NCI-H69 (cell line): ENCODE data around the gene MARCHF3.
A peak's percentile ranks its signal among the peaks of the same experiment; 100 is the strongest.
"Not testable (repeated sequence)": the region's sequence is repeated elsewhere in the genome, so short reads cannot be mapped to it uniquely, and the experiment has no call there.

Source experiments
- DNase-seq: peaks from one replicate; lab custom pipeline; 2025; lab: John Stamatoyannopoulos, UW

Gene MARCHF3

GRCh38 chr5:127012916-127013315, 17.4 kb downstream of the MARCHF3 start:
- peak; percentile 60 for DNase-seq

DNA sequence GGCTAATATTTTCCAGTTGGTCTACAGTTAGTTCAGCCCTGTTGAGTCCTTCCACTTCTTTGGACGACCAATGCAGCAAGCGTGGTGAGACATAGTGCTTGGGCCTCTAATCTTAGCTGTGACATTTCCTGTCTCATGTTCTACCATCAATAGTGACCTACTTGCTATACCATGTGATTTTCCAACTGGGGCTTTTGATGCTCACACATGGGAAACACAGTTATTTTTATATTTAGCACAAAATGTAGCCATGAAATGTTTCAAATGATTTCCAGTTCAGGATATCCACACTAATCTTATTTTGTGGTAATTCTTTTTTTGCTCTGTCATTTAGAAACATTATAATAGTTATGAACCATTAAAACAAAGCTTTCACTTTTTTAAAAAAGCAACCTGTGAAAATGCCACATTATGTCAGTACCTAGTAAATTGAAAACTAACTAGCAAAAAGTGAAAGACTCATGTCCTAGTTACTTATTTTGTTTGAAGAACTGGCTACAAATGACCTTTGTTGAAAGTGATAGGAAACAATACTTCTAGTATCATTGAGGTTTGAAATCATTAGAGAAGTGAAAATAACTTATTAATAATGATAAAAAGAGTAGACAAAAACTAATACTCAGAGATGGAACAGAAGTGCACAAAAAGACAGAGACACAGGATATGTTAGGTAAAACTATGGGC, 18.3 kb downstream of the MARCHF3 start:
- no peak for DNase-seq

DNA sequence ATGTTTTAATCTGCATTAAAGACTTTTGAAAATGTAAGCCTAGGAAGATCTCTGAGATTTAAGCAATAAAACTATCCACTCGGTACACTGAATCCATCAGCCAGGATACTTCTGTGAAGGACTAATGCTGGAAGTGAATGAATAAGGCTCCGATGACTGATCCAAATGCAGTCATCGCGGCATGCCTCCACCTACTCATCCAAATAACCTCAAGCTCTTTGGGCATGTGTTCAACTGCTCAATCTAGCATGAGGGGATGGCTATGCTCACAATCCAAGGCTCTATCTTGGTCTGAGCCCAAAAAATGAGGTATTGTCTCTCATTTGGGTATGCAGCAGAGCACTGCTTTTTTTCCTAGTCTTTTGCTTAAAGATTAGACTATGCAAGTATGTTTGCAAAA, 19.2 kb downstream of the MARCHF3 start:
- no peak for DNase-seq

DNA sequence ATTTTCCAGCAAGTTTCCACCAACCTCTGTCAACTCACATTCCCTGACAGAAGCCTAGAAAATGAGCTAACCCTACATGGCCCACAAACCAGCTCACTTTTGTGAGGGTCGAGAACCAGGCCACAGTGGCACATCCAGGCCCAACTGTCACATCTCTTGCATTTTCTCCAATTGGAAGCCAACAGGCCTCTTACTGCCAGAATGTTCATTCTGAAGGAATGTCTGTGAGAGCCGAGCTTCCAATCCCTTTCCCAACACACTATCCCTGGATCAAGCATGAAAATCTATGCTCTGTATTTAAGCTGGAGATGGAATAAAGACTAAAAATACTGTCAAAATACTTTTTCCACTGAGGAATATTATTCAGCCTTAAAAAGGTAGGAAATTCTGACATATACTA, 20.0 kb downstream of the MARCHF3 start:
- no peak for DNase-seq

DNA sequence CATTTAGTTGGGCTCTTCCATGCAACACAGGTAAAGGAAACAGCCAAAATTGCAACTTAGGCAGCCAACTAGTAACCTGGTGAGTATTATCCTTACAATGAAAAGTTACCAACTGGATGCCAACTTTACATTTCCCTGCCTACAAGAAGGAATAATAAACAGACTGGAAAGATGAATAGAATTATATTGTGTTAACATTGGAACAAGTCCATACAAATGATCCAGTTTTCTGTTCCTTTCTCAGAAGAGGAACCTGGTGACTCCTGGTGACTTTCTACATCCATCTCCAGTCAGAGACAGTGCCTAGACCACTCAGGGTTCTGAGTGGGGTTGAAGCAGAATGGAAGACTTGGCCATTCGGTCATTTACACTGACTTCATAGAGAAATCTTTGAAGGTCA, 20.6 kb downstream of the MARCHF3 start:
- no peak for DNase-seq

DNA sequence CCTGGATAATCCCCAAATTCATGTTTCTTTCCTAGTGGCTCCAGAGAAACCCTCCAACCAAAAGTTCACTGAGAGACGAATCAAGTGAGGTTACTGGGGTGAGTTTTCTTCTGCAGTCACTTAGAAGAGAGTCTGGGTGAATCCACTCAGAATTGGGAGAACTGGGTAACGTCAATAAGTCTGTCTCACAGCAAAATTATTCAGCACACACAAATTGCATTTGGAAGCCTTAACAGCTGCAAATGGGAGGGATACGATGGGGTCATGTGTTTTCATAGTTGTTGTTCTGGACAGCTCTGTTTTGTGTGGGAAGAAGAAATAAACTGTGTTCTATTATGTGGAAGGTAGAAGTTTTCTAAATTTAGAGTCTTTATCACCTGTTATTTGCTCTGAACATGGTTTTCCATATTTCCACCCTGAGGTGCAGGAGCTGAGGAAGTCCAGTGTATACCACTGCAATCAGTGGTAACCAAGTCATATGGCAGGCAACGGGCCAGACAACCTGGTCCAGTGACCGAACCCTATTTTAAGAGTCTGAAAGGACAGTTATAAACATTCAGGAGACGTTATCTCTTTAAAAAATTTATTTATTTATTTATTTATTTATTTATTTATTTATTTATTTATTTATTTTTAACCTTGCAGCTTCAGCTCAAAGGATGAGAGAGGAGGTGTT, 21.9 kb downstream of the MARCHF3 start:
- DNase-seq, result no peak

DNA sequence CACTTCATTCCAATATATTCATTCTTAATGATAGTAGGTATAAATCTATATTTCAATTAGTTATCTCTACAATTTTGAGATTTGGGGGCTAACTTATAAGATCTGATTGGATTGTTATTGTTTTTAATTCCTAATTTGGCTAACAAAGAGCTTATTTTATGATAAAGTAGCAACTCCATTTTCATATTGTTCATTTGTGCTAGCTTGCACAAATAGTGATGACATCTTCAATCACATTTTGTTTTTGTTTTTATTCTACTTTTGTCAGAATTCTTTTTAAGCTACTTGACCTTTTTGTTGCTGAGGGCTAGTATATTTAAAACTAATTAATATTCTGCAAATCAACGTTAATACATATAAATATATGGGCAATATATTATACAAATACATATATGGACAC, 22.8 kb downstream of the MARCHF3 start:
- no peak for DNase-seq

DNA sequence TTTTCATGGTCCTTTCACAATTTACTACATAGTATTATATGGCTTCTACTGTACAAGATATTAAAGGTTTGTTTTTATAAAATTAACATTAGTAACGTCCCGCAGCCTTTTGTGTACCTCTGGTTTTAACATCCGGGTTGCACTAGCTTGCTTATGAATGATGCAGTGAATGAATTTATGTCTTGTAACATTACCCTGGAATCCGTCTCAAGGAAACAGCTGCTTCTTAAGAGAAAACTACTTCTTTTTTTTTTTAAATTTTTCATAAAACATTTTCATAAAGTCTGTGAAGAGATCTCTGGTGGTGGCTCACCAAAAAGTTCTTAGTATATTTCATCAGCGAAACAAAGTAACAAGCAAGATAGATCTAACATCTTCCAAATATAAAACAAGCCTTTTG, 23.6 kb downstream of the MARCHF3 start:
- DNase-seq, result no peak

DNA sequence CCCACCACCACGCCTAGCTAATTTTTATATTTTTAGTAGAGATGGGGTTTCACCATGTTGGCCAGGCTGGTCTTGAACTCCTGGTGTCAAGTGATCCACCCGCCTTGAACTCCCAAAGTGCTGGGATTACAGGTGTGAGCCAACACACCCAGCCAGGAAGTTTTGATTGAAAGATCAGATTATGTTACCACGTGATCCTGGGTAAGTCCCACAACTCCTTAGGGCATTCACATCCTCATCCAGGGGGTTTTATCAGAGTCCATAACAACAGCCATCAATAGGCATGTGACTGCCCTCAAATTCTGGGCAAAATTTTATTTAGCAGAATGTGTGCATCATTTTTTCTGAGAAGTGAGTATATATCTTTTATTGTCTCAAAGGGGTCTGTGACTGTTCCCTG, 25.1 kb downstream of the MARCHF3 start:
- not testable (repeated sequence) for DNase-seq

DNA sequence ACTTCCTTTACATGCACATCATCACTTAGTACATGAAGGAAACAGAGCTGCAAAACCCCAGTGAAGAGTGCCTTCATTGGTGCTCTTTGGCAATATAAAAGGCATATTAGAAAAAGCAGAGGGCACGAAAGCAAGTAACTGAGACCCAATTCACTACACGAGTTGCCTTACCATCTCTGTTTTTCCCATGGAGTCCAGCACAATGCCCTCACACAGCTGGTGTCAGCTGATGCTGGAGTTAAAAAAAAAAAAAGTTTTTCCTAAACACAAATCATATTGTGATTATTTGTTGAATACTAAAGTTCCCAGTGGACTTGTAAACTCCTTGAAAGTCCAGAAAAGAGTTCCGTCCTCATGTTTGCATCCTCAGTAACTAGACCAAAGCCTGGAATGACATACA, 25.6 kb downstream of the MARCHF3 start:
- DNase-seq, result no peak

DNA sequence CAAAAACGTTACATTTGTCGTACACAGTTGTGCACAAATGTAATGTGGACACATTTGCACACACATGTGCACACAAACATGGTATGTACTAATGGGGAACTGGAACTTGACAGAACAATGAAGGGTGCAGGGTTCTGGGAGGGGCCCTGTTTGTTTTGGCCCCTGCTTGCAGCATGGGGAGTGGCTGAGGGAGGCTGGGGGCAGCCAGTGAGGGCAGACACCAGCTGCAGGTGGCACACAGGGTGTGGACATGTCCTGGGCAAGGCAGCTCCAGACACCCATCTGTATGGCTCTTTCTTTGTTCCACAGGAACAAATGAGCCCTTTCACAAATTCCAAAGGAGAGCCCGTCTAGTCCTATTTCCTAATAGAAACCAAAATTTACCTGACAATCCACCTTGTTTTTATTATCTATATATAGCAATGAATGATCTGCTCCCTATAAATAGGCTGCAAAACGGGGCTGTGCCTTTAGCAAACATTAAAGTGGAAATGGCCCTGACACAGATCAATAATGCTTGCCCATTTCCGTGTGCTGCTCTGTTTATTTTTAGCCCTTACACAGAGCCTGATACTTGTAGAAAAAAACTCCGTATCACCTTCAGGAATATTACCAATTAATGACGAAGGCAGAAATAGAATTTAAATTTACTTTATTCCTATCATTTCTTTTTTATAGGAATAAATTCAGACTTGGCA, 26.4 kb downstream of the MARCHF3 start:
- peak; percentile 70 for DNase-seq

- DNase-seq, result no peak
These were observed 28.0 kb downstream of the MARCHF3 start for GRCh38 chr5:127002390-127002789.

DNA sequence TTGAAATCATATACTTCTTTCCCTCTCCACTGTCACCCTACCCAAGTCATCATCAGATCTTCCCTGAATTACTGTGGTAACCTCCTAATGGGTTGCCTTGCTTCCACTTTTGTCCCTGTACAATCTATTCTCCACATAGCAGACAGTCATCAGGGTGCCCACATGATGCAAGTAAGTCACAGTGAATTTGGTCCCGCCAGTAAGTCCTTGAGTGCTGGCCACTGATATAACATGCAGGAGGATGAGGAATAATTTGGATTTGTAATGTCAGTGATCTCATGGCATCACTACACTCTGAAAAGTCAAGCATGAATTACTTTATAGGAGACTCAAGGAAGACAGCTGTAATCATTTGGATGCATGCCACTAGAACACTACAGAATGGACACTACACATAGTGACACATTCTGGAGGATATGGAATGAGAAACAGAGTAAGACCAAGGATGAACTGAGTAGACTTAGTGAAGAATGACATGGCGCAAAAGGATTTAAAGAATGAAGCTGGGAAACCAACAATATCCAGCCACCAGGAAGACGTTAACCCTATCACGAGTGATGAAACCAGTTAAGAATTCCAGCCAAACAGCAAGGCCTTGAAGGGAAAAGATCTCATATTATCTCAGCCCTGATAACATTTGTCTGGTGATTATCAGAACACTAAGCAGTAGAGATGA, 28.6 kb downstream of the MARCHF3 start:
- peak; percentile 36 for DNase-seq

DNA sequence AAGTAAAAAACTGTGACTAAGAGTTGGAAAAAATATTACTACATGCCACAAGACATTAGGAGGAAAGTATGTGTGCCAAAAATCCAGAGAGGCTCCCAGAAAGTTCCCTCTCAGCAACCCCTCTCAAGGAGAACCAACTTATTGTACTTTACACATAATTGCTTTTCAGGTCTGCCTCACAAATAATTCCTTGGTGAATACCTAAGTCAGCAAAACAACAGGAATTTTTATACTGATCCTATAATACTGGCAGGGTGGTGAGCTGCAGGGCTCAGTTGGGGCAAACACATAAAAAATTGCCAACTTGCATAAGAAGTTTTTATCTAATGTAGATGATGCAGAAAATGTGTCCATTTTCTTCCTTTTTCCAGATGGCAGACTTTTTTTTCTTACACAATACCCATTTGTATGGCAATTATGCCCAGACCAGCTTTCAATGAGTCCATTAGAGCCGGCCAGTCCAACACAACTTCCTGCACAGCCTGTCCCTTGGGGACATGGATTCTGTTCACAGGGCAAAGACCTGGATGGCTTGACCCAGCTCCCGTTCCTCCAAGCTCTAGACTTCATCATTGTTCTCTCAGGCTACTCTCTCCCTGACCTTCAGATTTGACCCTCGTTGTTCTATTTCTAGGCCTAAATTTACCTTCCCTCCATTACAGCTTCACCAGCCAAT, 31.3 kb downstream of the MARCHF3 start:
- DNase-seq, result peak; percentile 99

DNA sequence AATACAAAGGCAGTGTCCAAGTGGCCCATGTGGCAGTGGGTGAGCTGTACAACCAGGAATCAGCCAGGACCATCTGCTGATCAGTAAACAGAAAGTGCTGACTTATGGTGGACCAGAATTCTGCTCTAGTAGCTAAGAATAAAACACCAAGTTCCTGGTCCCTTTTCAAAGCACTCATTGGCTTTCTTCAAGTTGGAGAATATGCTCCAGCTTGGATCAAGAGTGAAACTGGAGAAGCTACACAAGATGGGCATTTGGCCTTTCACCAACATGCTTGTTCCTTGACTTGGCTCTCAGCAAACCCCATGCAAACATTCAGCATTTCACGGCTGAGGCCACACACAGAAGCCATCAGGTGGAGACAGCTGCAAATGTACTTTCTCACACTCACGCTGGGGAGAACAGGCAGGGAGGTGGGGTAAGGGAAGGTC, 32.1 kb downstream of the MARCHF3 start:
- peak; percentile 91 for DNase-seq

DNA sequence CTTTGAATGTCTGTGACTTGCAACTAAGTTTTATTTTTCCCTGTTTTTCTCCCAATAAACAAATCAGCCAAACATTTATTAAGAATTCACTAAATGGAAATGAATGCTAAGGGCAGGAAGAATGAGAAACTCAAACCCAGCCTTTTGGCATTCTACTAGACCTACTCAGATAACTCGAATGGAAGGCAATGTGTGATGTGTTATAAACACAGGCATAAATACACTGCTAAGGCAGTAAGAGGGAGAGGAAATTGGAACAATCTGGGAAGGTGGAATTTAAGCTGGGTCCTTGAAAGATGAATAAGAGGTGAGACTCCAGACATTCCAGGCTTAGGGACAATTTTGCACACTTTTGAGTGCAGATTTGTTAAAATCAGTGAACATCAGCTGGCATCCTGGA, 34.7 kb downstream of the MARCHF3 start:
- DNase-seq, result no peak

- DNase-seq, result no peak
These were observed 35.3 kb downstream of the MARCHF3 start for GRCh38 chr5:126995039-126995438.

- no peak for DNase-seq
These were observed 35.9 kb downstream of the MARCHF3 start for GRCh38 chr5:126994485-126994884.

DNA sequence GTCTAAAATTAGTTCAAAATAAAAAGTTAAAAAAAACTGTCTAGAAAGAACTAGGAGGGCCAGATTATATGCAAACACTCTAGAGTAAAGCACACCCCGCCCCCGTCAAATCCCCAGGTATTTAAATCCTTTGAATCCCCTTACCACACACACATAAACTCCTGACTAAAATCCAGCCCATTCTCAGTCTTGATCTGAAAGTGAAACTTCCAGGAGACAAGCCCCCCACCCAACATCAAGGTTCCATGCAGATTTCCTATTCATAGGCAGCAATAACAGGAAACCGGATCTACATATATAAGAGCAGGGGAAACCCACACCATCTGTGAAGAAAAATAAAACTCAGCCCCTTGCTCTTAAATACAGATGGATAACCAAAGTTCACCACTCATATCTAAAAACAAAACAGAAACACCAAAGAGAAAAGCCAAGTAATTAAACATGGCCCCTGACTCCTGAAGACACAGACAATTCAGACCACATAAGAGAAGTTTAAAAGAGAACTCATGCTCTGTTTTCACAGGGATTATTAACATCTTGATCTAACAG, 42.3 kb downstream of the MARCHF3 start:
- DNase-seq, result peak; percentile 63

- DNase-seq, result no peak
These were observed 43.0 kb downstream of the MARCHF3 start for GRCh38 chr5:126987271-126987899.

DNA sequence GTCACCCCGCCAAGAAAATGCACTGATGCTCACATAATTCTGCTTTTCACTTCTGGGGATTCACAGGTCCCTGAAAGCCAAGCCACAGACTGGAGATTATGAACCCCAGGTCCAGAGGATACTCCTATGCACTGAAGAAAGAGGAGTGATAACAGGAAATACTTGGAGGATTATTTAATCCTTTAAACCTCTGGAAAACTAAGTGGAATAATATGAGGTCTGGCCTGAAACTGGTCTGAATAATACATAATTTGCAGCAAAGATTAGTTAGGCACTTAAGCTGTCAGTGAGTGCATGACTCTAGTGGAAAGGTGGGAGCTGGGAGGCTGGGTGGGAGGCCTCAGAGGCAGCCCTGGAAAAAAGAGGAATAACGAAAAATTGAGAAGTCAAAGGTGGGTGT, 45.7 kb downstream of the MARCHF3 start:
- DNase-seq, result no peak
